Peyer's patch (tissue), 4 donors: ENCODE measurements around the gene SOD1.

Experiments used
- POLR2A ChIP-seq, 2 donors: fragments of 450-650 bp; IDR thresholded peaks; one replicate each; pipeline ENCODE4 v1.5.1; 2017; ENCODE audit warnings: antibody characterized with exemption in 2 of 2, mild to moderate bottlenecking in 2 of 2, moderate library complexity in 2 of 2
- TF ChIP-seq, protein P1 (sequence below), 6 experiments: fragments of 450-650 bp in 4 of 6; fragments of 200-600 bp in 2 of 6; sonication (generic) in 1 of 6; IDR thresholded peaks; one replicate each; pipeline ENCODE4 v1.5.1; 2017 to 2019; ENCODE audit warnings: antibody characterized with exemption in 6 of 6, mild to moderate bottlenecking in 3 of 6, moderate library complexity in 1 of 6

DNA sequence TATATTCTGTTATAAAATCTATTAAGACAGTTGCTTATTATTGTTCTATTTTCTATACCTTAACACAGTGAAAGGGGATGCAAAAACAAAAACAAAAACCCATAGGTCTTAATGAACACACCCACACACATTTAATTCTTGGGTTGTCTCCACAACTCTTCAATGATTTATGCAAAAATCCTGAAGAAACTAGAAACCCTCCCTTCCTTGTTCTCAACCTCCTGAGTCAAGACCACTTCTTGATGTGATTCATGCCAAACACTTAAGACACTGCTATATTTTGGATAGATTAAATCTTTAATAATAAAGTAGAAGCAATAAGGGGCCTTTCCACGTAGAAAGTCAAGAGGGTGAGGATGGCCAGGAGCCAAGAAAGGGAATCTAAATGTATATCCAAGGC is 49.0 kb downstream of the SOD1 start:
- TF ChIP-seq, protein P1, sequence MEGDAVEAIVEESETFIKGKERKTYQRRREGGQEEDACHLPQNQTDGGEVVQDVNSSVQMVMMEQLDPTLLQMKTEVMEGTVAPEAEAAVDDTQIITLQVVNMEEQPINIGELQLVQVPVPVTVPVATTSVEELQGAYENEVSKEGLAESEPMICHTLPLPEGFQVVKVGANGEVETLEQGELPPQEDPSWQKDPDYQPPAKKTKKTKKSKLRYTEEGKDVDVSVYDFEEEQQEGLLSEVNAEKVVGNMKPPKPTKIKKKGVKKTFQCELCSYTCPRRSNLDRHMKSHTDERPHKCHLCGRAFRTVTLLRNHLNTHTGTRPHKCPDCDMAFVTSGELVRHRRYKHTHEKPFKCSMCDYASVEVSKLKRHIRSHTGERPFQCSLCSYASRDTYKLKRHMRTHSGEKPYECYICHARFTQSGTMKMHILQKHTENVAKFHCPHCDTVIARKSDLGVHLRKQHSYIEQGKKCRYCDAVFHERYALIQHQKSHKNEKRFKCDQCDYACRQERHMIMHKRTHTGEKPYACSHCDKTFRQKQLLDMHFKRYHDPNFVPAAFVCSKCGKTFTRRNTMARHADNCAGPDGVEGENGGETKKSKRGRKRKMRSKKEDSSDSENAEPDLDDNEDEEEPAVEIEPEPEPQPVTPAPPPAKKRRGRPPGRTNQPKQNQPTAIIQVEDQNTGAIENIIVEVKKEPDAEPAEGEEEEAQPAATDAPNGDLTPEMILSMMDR (IDR thresholded peaks at IDR 0.05), result no peak
- no peak for TF ChIP-seq POLR2A (IDR thresholded peaks at IDR 0.05)
